A673 (cell line): Measurements from ENCODE around the gene JMJD1C.

Source experiments
- EZH2 ChIP-seq: fragments of 200-600 bp; sonication (generic); IDR thresholded peaks from 2 replicates; pipeline ENCODE4 v1.6.1; 2017; ENCODE audit warnings: borderline replicate concordance, low read depth, mild to moderate bottlenecking, mixed read lengths, antibody characterized with exemption, low read length; ENCODE audit not compliant: poor library complexity, severe bottlenecking
- TF ChIP-seq, protein P1 (sequence below): fragments of 300-800, 200-600 bp; sonication (generic); conservative IDR thresholded peaks from 2 replicates; pipeline ENCODE4 v1.5.1; 2017; ENCODE audit warnings: low read depth, mild to moderate bottlenecking, antibody characterized with exemption, low read length, moderate library complexity, mixed read lengths

GRCh38 chr10:63441404-63441803 lies 24.4 kb downstream of the JMJD1C start:
- TF ChIP-seq EZH2 = no peak
- TF ChIP-seq, protein P1, sequence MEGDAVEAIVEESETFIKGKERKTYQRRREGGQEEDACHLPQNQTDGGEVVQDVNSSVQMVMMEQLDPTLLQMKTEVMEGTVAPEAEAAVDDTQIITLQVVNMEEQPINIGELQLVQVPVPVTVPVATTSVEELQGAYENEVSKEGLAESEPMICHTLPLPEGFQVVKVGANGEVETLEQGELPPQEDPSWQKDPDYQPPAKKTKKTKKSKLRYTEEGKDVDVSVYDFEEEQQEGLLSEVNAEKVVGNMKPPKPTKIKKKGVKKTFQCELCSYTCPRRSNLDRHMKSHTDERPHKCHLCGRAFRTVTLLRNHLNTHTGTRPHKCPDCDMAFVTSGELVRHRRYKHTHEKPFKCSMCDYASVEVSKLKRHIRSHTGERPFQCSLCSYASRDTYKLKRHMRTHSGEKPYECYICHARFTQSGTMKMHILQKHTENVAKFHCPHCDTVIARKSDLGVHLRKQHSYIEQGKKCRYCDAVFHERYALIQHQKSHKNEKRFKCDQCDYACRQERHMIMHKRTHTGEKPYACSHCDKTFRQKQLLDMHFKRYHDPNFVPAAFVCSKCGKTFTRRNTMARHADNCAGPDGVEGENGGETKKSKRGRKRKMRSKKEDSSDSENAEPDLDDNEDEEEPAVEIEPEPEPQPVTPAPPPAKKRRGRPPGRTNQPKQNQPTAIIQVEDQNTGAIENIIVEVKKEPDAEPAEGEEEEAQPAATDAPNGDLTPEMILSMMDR = no peak
